CD14-positive monocyte (primary cell): ENCODE results near the gene TUSC2. TPM values are rescaled to one million over a fixed set of nuclear protein-coding genes. Genes with fewer than 3 reads are reported as not detected.

Experiments
- DNase-seq, 3 donors: peaks; one replicate each; pipeline ENCODE4 v3.0.0-alpha.2; 2011 to 2022
- H2AFZ ChIP-seq: 2 replicates; pipeline ENCODE4 v1.6.0; 2012; ENCODE audit warnings: mild to moderate bottlenecking, low read depth, low read length, inconsistent platforms; ENCODE audit not compliant: insufficient read depth, poor library complexity, severe bottlenecking
- H3K27ac ChIP-seq, 2 donors: 1 replicate in 1 of 2; 2 replicates in 1 of 2; pipeline ENCODE4 v1.5.1; 2012 to 2013; ENCODE audit warnings: low read length in 2 of 2, control low read depth in 1 of 2, inconsistent platforms in 1 of 2, low read depth in 1 of 2, mild to moderate bottlenecking in 1 of 2
- H3K27me3 ChIP-seq, 2 donors: one replicate each; pipeline versions ENCODE4 v1.6.0 to v1.6.1; 2011 to 2013; ENCODE audit warnings: low read length in 2 of 2; ENCODE audit not compliant: control insufficient read depth in 2 of 2, insufficient read depth in 2 of 2
- H3K36me3 ChIP-seq, 2 donors: replicated peaks in 1 of 2; 1 replicate in 1 of 2; 2 replicates in 1 of 2; pipeline versions ENCODE4 v1.5.1 to v1.6.1; 2012 to 2013; ENCODE audit warnings: low read length in 2 of 2, control low read depth in 1 of 2, inconsistent platforms in 1 of 2, mild to moderate bottlenecking in 1 of 2; ENCODE audit not compliant: insufficient read depth in 2 of 2, control insufficient read depth in 1 of 2
- H3K4me1 ChIP-seq, 2 donors: 1 replicate in 1 of 2; 2 replicates in 1 of 2; pipeline versions ENCODE4 v1.5.1 to v1.6.1; 2012 to 2013; ENCODE audit warnings: low read length in 2 of 2, control low read depth in 1 of 2, inconsistent platforms in 1 of 2, mild to moderate bottlenecking in 1 of 2, moderate library complexity in 1 of 2; ENCODE audit not compliant: insufficient read depth in 2 of 2, control insufficient read depth in 1 of 2
- H3K4me2 ChIP-seq: replicated peaks from 2 replicates; pipeline ENCODE3; 2012; ENCODE audit warnings: low read length, moderate library complexity, mild to moderate bottlenecking; ENCODE audit not compliant: poor library complexity, severe bottlenecking; ENCODE audit errors: extremely low read depth
- H3K4me3 ChIP-seq, 3 experiments: fragments of 200-600 bp in 1 of 3; sonication (generic) in 1 of 3; replicated peaks in 1 of 3; 1 replicate in 2 of 3; 2 replicates in 1 of 3; pipeline ENCODE4 v1.5.1; 2011 to 2013; ENCODE audit warnings: low read length in 3 of 3, mild to moderate bottlenecking in 3 of 3, control low read depth in 2 of 3, low read depth in 2 of 3, inconsistent platforms in 1 of 3, moderate library complexity in 1 of 3
- H3K79me2 ChIP-seq: 2 replicates; pipeline ENCODE4 v1.6.0; 2012; ENCODE audit warnings: mild to moderate bottlenecking, control low read depth, inconsistent platforms, low read length, moderate library complexity; ENCODE audit not compliant: insufficient read depth
- H3K9ac ChIP-seq: 2 replicates; pipeline ENCODE4 v1.6.0; 2017; ENCODE audit warnings: low read length, mild to moderate bottlenecking; ENCODE audit not compliant: insufficient read depth, poor library complexity, severe bottlenecking
- H3K9me3 ChIP-seq, 2 donors: replicated peaks in 1 of 2; 1 replicate in 1 of 2; 2 replicates in 1 of 2; pipeline versions ENCODE4 v1.5.1 to v1.6.1; 2012 to 2013; ENCODE audit warnings: low read length in 2 of 2, control low read depth in 1 of 2; ENCODE audit not compliant: control insufficient read depth in 1 of 2, insufficient read depth in 1 of 2
- H4K20me1 ChIP-seq: 2 replicates; pipeline ENCODE4 v1.6.0; 2012; ENCODE audit warnings: mild to moderate bottlenecking, low read length, control low read depth, moderate library complexity; ENCODE audit not compliant: insufficient read depth
- H3K27ac Mint-ChIP-seq, 7 donors: one replicate each; pipeline ENCODE4 v1.8.0; 2020; ENCODE audit warnings: mild to moderate bottlenecking in 7 of 7, mixed read lengths in 7 of 7, moderate library complexity in 6 of 7, inconsistent platforms in 2 of 7
- H3K27me3 Mint-ChIP-seq, 3 donors: one replicate each; pipeline ENCODE4 v1.8.0; 2021 to 2022; ENCODE audit warnings: low read depth in 3 of 3, mild to moderate bottlenecking in 3 of 3, mixed read lengths in 3 of 3, moderate library complexity in 3 of 3, inconsistent platforms in 1 of 3
- H3K36me3 Mint-ChIP-seq, 2 donors: one replicate each; pipeline ENCODE4 v1.8.0; 2020; ENCODE audit warnings: mixed read lengths in 2 of 2, inconsistent platforms in 1 of 2, mild to moderate bottlenecking in 1 of 2
- H3K4me1 Mint-ChIP-seq: one replicate; pipeline ENCODE4 v1.8.0; 2020; ENCODE audit warnings: mild to moderate bottlenecking, mixed read lengths
- H3K4me3 Mint-ChIP-seq, 2 donors: one replicate each; pipeline ENCODE4 v1.8.0; 2020; ENCODE audit warnings: mild to moderate bottlenecking in 2 of 2, mixed read lengths in 2 of 2, moderate library complexity in 1 of 2
- H3K9me3 Mint-ChIP-seq, 7 donors: one replicate each; pipeline ENCODE4 v1.8.0; 2020 to 2022; ENCODE audit warnings: mixed read lengths in 7 of 7, mild to moderate bottlenecking in 6 of 7, moderate library complexity in 6 of 7, inconsistent platforms in 2 of 7
- CTCF ChIP-seq: fragments of 200-600 bp; IDR thresholded peaks from one replicate; pipeline ENCODE4 v1.8.0; 2022; ENCODE audit warnings: antibody characterized with exemption, mild to moderate bottlenecking
- WGBS: methylation state at CpG from one replicate; pipeline ENCODE4 v1.1.5; 2013; ENCODE audit warnings: missing lambda C conversion rate; ENCODE audit not compliant: insufficient coverage; 5-methylcytosine and 5-hydroxymethylcytosine counted together
- intact Hi-C, 2 donors: fragments of 100-400 bp; cut with micrococcal nuclease; formaldehyde crosslinking; loops; one replicate each; pipeline versions ENCODE4 v1.15.0 to v1.15.1; 2023
- polyA plus RNA-seq, 3 donors: library from polyadenylated mRNA; depleted of rRNA in 1 of 3; unstranded in 2 of 3; stranded (reverse) in 1 of 3; fragments of 300-500 nt in 2 of 3; fragments of >200 nt in 1 of 3; fragmentation: Illumina TruSeq in 2 of 3; gene quantifications; 1 replicate in 2 of 3; 2 replicates in 1 of 3; pipeline ENCODE4 v1.2.3, GENCODE V29; 2012 to 2021

Gene TUSC2
- polyA plus RNA-seq, 3 donors = 22.6 to 55.7 (median 47.0) TPM

DNA sequence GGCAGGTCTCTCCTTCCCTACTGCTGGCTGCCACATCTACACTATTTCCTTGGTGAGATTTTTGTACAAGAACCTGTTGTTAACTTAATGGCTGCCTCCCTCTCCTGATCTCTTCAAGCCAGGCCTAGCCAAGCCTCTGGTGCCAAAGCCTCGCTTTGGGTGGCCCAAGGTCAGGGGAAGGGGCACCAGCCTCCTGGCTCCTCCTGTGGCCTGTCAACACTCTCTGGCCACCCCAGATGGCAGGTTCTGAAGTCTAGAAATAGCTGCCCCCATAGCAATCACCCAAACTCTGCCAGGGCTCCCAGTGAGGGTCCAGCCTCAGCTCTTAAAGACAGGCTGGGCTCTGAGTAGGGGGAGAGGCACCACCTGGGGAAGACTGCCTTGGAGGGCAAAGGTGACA is 40.8 kb downstream of the TUSC2 start:
- H3K27ac Mint-ChIP-seq = peak overlapping the region in 1 of 7 donors; percentile 59
- WGBS = 100% methylated on average over 1 of the region's 1 CpG

More for the DNA sequence above, 40.8 kb downstream of the TUSC2 start:
- Histone ChIP-seq H3K4me1 (peaks cover 9 to 13% of the 10 kb centered on the region in 2 donors), H4K20me1 (no peaks in the 10 kb centered on the region), H3K79me2 (peaks cover 18% of the 10 kb centered on the region), H3K36me3 (peaks cover 34 to 41% of the 10 kb centered on the region in 2 donors), H3K27me3 (no peaks in the 10 kb centered on the region), H3K4me3 (no peak overlapping the region), H2AFZ (no peak overlapping the region), H3K9me3 (no peaks in the 10 kb centered on the region), H3K9ac (no peak overlapping the region), H3K27ac (no peak overlapping the region), H3K4me2 (no peak overlapping the region)
- H3K27me3 Mint-ChIP-seq = peaks cover 4% of the 10 kb centered on the region in 3 donors
- no peak overlapping the region for H3K4me3 Mint-ChIP-seq
- H3K9me3 Mint-ChIP-seq = peaks cover 0 to 2% (median 0%) of the 10 kb centered on the region in 7 donors
- peaks cover 23 to 34% of the 10 kb centered on the region in 2 donors for H3K36me3 Mint-ChIP-seq
- DNase-seq = no peak
- H3K4me1 Mint-ChIP-seq = peaks cover 7% of the 10 kb centered on the region
- TF ChIP-seq CTCF = no peak
- intact Hi-C loops = no loop called here
